NT2/D1 (cell line): Measurements from ENCODE around the gene CD52.
A peak's percentile ranks its signal among the peaks of the same experiment; 100 is the strongest.

ENCODE experiments used
- DNase-seq: peaks from one replicate; pipeline ENCODE4 v3.0.0-alpha.2; 2011; ENCODE audit warnings: low read depth, low spot score
- H3K27me3 ChIP-seq: 2 replicates; pipeline ENCODE4 v1.6.0; 2011; ENCODE audit warnings: mild to moderate bottlenecking; ENCODE audit not compliant: insufficient read length, insufficient read depth
- H3K36me3 ChIP-seq: 2 replicates; pipeline ENCODE4 v1.6.1; 2011; ENCODE audit warnings: mild to moderate bottlenecking, low read length, mixed read lengths; ENCODE audit not compliant: insufficient read depth, insufficient read length
- H3K4me1 ChIP-seq: 2 replicates; pipeline ENCODE4 v1.5.1; 2011; ENCODE audit not compliant: insufficient read depth, insufficient read length
- H3K4me3 ChIP-seq: 2 replicates; pipeline ENCODE4 v1.5.1; 2011; ENCODE audit warnings: low read depth; ENCODE audit not compliant: insufficient read length
- H3K9ac ChIP-seq: 2 replicates; pipeline ENCODE4 v1.6.0; 2011; ENCODE audit warnings: low read depth; ENCODE audit not compliant: insufficient read length
- H3K9me3 ChIP-seq: 2 replicates; pipeline ENCODE4 v1.5.1; 2011; ENCODE audit warnings: mild to moderate bottlenecking, low read length; ENCODE audit not compliant: insufficient read depth
- SUZ12 ChIP-seq: IDR thresholded peaks from 2 replicates; pipeline ENCODE4 v1.6.1; 2011; ENCODE audit not compliant: insufficient read length, insufficient read depth; ENCODE audit errors: extremely low read depth
- YY1 ChIP-seq: IDR thresholded peaks from 2 replicates; pipeline ENCODE4 v1.6.1; 2011; ENCODE audit not compliant: insufficient read length, insufficient read depth
- ZNF274 ChIP-seq: IDR thresholded peaks from 2 replicates; pipeline ENCODE4 v1.6.1; 2011; ENCODE audit warnings: mild to moderate bottlenecking, low read depth, low read length

CD52 gene

GRCh38 chr1:26277261-26277661, 40.5 kb upstream of the CD52 start:
- Histone ChIP-seq H3K4me3 (no peak overlapping the region), H3K4me1 (peaks cover 30% of the 10 kb centered on the region), H3K36me3 (peaks cover 71% of the 10 kb centered on the region), H3K27me3 (no peaks in the 10 kb centered on the region), H3K9ac (no peak overlapping the region), H3K9me3 (no peaks in the 10 kb centered on the region)
- DNase-seq, result no peak
- TF ChIP-seq SUZ12 (no peak), YY1 (no peak), ZNF274 (no peak)

GRCh38 chr1:26277719-26278118, 40.0 kb upstream of the CD52 start:
- H3K36me3 ChIP-seq, result peaks cover 74% of the 10 kb centered on the region
- H3K4me1 ChIP-seq, result peaks cover 34% of the 10 kb centered on the region

GRCh38 chr1:26278303-26278702, 39.5 kb upstream of the CD52 start:
- TF ChIP-seq ZNF274, result no peak
- TF ChIP-seq SUZ12, result no peak
- no peak for TF ChIP-seq YY1
- H3K4me3 ChIP-seq, result no peak overlapping the region
- H3K4me1 ChIP-seq, result peaks cover 39% of the 10 kb centered on the region
- H3K27me3 ChIP-seq, result no peaks in the 10 kb centered on the region
- DNase-seq, result no peak
- peaks cover 74% of the 10 kb centered on the region for H3K36me3 ChIP-seq
- H3K9me3 ChIP-seq, result no peaks in the 10 kb centered on the region
- no peak overlapping the region for H3K9ac ChIP-seq

More at GRCh38 chr1:26277719-26278118, 40.0 kb upstream of the CD52 start:
- no peak for TF ChIP-seq ZNF274
- TF ChIP-seq SUZ12, result no peak
- no peak for TF ChIP-seq YY1
- Histone ChIP-seq H3K9me3 (no peaks in the 10 kb centered on the region), H3K4me3 (no peak overlapping the region), H3K27me3 (no peaks in the 10 kb centered on the region), H3K9ac (no peak overlapping the region)
- no peak for DNase-seq

- TF ChIP-seq ZNF274 (no peak), YY1 (no peak), SUZ12 (no peak)
- H3K4me3 ChIP-seq, result peak overlapping the region; percentile 85
- H3K4me1 ChIP-seq, result peaks cover 39% of the 10 kb centered on the region
- no peaks in the 10 kb centered on the region for H3K27me3 ChIP-seq
- H3K36me3 ChIP-seq, result peaks cover 77% of the 10 kb centered on the region
- H3K9me3 ChIP-seq, result no peaks in the 10 kb centered on the region
- no peak for DNase-seq
- H3K9ac ChIP-seq, result peak overlapping the region; percentile 89
Measured at GRCh38 chr1:26278724-26279455, 38.9 kb upstream of the CD52 start.

- Histone ChIP-seq H3K9me3 (no peaks in the 10 kb centered on the region), H3K4me1 (peaks cover 40% of the 10 kb centered on the region), H3K9ac (peak within 1 kb of the TSS; percentile 89), H3K4me3 (peak within 1 kb of the TSS; percentile 85), H3K36me3 (peaks cover 71% of the 10 kb centered on the region), H3K27me3 (no peaks in the 10 kb centered on the region)
- DNase-seq, result peak; percentile 76
- TF ChIP-seq SUZ12 (no peak), YY1 (no peak), ZNF274 (no peak)
Measured at GRCh38 chr1:26279456-26280332, 38.1 kb upstream of the CD52 start, which contains the start of gene SH3BGRL3. SH3BGRL3 (plus strand) TSS chr1:26280086; CDS start chr1:26280156, 70 bp downstream.

- no peak for DNase-seq
- peaks cover 65% of the 10 kb centered on the region for H3K36me3 ChIP-seq
- peak overlapping the region; percentile 85 for H3K4me3 ChIP-seq
- H3K4me1 ChIP-seq, result peaks cover 42% of the 10 kb centered on the region
- peak overlapping the region; percentile 89 for H3K9ac ChIP-seq
- H3K27me3 ChIP-seq, result no peaks in the 10 kb centered on the region
- TF ChIP-seq SUZ12, result no peak
- no peaks in the 10 kb centered on the region for H3K9me3 ChIP-seq
Measured at GRCh38 chr1:26280333-26281042, 37.3 kb upstream of the CD52 start.
